ENCODE measurements around the gene MEGF6.

The MEGF6 gene

DNA sequence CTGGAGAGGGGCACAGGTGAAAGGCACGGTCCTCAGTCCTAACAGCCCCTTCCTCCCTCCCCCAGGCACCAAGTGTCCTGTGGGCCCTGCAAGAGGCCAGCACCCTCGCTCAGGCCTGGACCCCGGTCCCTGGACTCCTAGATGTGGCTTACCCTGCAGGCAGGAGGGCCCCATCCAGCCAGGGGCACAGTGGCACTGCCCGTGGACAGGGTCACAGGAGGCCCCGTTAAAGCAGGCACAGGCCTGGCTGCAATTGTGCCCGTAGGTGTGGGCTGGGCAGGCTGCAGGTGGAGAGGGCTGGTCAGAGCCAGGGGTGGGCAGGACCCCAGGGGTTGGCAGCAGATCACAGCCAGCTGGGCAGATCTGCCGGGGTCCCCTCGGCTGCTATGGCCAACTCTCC, 112.3 kb downstream of the MEGF6 start:
- no peak for DNase-seq

- DNase-seq, result no peak
These were observed 112.9 kb downstream of the MEGF6 start for GRCh38 chr1:3498246-3498930.

DNA sequence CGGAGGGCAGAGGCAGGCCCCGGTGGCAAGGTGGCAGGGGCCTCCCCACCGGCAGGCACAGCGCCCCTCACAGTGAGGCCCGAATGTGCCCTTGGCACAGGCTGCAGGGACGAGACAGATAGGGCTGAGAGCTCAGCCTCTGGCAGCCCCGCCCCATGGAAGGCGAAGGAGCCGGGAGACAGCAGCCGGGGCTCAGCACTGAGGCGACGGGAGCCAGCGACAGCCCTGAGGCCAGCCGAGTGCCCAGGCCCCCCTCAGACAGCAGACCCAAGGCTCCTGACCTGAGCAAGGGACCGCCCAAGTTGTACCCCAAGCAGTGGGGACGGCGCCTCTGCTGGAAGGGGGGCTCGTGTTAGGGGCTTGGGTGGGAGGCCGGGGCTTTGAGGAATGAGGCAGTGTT, 113.8 kb downstream of the MEGF6 start:
- no peak for DNase-seq

DNA sequence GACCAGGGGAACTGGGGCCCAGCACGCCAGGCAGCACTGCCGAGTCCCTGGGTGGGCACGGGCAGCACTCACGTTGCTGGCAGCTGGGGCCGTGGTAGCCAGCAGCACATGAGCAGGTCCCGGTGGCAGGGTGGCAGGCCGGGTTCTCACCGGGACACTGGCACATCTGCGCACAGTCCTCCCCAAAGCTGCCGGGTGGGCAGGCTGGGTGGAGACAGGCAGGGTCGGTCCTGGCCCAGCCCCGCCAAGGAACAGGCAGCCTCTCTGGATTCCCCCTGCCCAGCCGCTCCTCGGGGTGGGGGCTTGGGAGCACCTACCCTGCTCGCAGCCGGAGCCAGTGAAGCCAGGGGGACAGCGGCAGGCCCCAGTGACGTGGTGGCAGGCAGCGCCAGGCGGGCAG, 114.4 kb downstream of the MEGF6 start:
- no peak for DNase-seq

- no peak for DNase-seq
These were observed 115.2 kb downstream of the MEGF6 start for GRCh38 chr1:3495776-3496745.

DNA sequence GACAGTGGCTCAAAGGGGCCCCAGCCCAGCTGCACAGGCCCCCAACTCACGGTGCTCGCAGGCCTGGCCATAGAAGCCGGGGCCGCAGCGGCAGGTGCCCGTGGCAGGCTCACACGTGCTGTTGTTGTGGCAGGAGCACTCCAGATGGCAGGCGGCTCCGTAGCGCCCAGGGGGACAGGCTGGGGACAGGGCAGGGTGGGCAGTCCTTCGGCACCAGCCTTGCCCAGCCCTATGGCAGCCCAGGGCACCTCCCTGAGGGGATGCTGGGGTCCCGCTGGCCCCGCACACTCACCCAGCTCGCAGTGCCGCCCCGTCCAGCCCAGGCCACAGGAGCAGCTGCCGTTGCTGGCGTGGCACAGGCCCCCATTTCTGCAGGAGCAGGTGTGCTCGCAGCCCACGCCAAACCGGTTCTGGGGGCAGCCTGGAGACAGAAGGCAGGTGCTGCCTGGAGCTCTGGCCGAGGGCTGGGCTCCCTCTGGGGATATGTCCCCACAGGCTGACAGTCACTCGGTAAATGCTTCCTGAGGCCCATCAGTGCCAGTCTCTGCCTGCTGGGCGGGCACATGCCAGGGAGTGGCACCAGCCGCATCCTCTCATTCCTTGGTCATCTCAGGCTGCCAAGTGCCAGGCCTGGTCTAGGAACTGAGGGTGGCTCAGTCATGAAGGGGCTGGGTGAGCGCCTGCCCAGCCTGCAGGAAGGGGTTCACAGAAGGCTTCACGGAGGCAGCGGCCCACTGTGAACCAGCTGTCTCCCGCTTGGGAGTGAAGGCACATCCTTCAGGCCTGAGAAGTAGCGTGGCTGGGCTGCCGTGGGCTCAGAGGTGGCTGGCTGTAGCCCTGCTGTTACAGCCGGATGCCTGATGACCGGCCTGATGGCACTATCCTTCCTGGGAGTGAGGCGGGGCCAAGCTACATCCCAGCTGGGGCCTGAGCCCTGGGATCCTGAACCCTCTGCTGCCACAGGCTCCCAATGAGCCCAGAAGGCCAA, 116.7 kb downstream of the MEGF6 start:
- no peak for DNase-seq

GRCh38 chr1:3492545-3493246, 118.6 kb downstream of the MEGF6 start:
- DNase-seq, result no peak

DNA sequence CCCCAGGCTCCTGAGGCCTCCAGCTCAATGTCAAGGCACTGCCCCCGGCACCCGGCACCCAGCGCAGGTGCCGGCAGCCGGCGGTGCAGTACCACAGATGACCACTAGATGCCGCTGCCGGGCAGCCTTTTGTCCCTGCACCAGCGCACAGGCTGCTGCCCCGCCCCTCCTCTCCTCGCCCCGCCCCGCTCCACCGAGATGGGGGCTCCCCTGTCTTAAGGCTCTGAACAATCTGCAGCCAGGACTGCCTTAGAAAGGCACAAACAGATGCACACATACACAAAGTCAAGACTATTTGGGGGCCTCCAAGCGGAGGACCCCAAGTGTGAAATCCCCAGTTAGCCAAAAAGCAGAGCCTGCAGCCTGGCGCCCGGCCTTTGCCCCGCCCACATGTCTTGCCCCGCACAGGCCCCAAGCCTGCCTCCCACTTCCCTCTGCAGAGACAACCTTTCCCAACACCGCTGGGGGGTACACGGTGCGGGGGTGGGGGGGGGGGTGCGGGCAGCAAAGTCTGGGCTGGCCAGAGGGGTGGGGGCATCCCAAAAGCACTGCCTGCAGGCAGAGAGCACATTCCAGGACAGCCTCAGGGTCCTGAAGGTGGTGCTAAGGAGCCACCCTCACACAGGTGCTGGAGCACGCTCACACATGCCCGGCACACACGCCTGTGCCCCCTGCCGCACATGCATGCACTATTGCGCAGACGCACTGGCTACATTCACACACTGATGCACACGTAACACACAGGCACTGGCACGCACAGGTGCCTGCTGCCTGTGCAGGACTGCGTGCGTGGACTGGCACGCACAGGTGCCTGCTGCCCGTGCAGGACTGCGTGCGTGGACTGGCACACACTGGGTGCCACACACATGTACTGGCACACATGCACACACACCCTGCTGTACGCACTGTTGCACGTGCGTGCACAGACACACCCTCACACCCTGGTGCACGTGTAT, 119.7 kb downstream of the MEGF6 start:
- DNase-seq, result no peak

DNA sequence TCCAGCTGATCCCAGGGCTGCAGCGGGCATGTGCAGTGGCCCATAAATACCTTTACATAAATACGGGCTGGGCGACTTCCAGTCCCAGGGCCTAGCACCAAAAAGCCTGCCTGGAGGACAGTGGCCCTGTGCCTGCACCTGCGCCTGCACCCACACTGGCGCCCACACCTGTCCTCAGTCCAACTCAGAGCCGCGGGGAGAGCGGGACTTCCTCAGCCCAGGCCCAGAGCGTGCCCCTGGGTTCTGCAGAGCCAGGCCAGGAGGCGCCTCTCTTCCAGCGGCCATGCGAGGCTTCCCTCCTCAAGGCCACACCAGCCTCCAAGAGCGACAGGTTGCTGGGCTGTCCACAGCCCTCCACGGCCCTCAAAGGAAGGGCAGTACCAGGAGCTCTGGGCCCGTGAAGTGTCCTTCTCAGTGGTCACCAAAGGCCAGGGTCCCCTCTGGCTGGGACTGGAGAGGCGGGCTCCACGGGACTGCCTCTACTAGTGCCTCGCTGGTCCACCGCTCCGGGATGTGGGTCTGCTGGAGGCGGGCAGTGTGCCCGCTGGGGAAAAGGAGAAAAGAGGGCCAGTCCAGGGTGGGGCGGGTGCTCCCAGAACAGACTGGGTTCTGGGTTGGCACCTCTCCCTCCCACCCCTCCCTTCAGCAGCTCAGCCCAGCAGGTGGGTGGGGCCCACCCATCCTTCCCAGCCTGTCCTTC, 121.1 kb downstream of the MEGF6 start:
- DNase-seq, result no peak

DNA sequence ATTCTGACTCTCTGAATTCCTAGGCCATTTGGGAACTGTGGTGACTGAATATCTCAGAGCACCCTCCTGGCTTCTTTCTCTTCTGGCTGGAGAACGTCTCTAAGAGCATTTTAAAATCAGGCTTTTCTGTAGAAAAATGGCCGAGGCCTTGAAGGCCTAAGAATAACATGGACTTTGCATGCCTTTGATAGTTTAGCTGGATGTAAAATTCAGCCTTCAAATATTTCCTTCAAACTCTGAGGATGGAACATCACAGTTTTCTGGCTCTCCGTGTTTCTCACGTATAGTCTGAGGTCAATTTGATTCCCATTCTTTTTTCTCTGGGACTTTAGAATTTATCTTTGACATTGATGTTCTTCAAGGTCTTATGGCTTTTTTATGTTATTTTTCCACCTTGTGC, 122.9 kb downstream of the MEGF6 start:
- no peak for DNase-seq

GRCh38 chr1:3485016-3485415, 126.3 kb downstream of the MEGF6 start:
- no peak for DNase-seq

GRCh38 chr1:3483801-3484444, 127.4 kb downstream of the MEGF6 start:
- DNase-seq, result no peak

GRCh38 chr1:3483380-3483779, 127.9 kb downstream of the MEGF6 start:
- no peak for DNase-seq

- DNase-seq, result no peak
These were observed 128.9 kb downstream of the MEGF6 start for GRCh38 chr1:3482378-3482849.

- no peak for DNase-seq
These were observed 129.4 kb downstream of the MEGF6 start for GRCh38 chr1:3481836-3482375.

- DNase-seq, result no peak
These were observed 130.3 kb downstream of the MEGF6 start for GRCh38 chr1:3481046-3481445.

DNA sequence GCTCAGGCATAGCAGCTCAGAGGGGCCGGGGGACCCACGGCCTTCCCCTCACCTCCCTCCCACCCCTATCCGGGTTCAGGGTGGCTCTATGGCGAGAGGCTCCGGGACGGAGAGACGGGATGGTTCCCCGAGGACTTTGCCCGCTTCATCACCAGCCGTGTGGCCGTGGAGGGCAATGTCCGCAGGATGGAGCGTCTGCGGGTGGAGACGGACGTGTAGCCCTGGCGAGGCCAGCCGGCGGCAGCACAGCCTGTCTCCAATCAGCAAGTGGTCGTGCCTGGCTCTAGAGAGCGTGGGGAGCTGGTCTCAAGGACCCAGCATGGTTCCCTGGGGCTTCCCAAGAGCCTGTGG, 131.0 kb downstream of the MEGF6 start:
- DNase-seq, result no peak

GRCh38 chr1:3479511-3480368, 131.6 kb downstream of the MEGF6 start:
- no peak for DNase-seq

DNA sequence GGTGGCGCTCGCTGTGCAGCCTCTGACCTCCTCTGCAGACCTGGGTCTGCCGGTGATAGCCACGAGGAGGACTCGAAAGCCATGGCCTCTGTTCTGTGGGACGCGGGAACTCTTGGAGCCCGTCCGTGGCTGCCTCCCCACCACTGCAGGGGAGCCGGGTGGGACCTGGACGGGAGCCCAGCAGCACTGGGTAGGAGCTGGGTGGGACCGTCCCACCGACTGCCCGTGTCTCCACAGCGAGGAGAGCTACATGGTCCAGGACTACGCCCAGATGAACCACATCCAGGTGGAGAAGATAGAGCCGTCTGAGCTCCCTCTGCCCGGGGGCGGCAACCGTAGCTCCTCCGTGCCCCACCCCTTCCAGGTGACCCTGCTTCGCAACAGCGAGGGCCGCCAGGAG, 133.1 kb downstream of the MEGF6 start:
- DNase-seq, result no peak
